Measurements from ENCODE around the gene CDH22. TPM values are rescaled to one million over a fixed set of nuclear protein-coding genes. Genes with fewer than 3 reads are reported as not detected.

CDH22 gene
- total and polyA plus RNA-seq, 2 experiments from 2014 or later: 0.08 to 0.10 TPM

DNA sequence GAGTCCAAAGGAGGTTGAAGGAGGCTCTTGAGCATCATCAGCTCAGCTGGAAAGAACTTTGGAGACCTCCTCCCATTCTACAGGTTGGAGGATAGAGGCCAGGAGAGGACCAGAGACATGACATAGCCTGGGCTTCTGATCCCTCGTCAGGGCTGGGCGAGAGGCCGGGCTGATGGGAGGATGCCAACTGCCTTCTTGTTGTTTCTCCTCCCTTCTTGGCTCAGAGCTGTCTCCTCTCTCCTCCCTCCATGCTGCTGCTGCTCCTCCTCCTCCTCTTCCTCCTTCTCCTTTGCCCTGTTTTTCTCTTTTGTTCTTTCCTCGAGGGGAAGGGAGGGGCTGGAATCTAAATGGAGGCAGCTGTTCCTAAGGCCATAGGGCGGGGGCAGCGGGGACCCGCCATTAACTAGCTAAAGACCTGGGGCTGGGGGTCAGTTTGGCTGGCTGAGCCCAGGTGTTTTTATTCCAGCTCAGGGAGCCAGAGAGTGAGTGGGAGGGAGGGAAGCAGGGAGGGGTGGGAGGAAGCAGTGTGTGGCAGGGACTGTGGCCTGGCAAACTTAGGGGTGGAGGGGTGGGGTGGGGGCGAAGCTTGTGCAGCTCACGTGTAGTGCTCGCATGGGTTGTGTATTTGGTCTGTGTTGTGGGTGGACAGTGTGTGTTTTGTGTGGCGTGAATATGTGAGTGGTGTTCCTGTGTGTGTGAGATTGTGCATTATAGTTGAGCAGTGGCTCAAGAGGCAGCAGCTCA is 105.4 kb downstream of the CDH22 start (continued):
- TF ChIP-seq, protein P1, sequence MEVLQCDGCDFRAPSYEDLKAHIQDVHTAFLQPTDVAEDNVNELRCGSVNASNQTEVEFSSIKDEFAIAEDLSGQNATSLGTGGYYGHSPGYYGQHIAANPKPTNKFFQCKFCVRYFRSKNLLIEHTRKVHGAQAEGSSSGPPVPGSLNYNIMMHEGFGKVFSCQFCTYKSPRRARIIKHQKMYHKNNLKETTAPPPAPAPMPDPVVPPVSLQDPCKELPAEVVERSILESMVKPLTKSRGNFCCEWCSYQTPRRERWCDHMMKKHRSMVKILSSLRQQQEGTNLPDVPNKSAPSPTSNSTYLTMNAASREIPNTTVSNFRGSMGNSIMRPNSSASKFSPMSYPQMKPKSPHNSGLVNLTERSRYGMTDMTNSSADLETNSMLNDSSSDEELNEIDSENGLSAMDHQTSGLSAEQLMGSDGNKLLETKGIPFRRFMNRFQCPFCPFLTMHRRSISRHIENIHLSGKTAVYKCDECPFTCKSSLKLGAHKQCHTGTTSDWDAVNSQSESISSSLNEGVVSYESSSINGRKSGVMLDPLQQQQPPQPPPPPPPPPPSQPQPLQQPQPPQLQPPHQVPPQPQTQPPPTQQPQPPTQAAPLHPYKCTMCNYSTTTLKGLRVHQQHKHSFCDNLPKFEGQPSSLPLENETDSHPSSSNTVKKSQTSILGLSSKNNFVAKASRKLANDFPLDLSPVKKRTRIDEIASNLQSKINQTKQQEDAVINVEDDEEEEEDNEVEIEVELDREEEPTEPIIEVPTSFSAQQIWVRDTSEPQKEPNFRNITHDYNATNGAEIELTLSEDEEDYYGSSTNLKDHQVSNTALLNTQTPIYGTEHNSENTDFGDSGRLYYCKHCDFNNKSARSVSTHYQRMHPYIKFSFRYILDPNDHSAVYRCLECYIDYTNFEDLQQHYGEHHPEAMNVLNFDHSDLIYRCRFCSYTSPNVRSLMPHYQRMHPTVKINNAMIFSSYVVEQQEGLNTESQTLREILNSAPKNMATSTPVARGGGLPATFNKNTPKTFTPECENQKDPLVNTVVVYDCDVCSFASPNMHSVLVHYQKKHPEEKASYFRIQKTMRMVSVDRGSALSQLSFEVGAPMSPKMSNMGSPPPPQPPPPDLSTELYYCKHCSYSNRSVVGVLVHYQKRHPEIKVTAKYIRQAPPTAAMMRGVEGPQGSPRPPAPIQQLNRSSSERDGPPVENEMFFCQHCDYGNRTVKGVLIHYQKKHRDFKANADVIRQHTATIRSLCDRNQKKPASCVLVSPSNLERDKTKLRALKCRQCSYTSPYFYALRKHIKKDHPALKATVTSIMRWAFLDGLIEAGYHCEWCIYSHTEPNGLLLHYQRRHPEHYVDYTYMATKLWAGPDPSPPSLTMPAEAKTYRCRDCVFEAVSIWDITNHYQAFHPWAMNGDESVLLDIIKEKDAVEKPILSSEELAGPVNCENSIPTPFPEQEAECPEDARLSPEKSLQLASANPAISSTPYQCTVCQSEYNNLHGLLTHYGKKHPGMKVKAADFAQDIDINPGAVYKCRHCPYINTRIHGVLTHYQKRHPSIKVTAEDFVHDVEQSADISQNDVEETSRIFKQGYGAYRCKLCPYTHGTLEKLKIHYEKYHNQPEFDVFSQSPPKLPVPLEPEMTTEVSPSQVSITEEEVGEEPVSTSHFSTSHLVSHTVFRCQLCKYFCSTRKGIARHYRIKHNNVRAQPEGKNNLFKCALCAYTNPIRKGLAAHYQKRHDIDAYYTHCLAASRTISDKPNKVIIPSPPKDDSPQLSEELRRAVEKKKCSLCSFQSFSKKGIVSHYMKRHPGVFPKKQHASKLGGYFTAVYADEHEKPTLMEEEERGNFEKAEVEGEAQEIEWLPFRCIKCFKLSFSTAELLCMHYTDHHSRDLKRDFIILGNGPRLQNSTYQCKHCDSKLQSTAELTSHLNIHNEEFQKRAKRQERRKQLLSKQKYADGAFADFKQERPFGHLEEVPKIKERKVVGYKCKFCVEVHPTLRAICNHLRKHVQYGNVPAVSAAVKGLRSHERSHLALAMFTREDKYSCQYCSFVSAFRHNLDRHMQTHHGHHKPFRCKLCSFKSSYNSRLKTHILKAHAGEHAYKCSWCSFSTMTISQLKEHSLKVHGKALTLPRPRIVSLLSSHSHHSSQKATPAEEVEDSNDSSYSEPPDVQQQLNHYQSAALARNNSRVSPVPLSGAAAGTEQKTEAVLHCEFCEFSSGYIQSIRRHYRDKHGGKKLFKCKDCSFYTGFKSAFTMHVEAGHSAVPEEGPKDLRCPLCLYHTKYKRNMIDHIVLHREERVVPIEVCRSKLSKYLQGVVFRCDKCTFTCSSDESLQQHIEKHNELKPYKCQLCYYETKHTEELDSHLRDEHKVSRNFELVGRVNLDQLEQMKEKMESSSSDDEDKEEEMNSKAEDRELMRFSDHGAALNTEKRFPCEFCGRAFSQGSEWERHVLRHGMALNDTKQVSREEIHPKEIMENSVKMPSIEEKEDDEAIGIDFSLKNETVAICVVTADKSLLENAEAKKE (CRISPR knock-in tag; IDR thresholded peaks at IDR 0.05): no peak
- TF ChIP-seq JUNB (IDR thresholded peaks at IDR 0.05; ENCODE audit: unreplicated experiment) (no peak), POLR2AphosphoS5 (IDR thresholded peaks at IDR 0.05; ENCODE audit: low read depth) (no peak), NANOG (IDR thresholded peaks at IDR 0.05; ENCODE audit: borderline replicate concordance) (no peak), ZNF331 (CRISPR knock-in tag; IDR thresholded peaks at IDR 0.05; ENCODE audit: low read depth) (no peak)
- TF ChIP-seq, protein P2, sequence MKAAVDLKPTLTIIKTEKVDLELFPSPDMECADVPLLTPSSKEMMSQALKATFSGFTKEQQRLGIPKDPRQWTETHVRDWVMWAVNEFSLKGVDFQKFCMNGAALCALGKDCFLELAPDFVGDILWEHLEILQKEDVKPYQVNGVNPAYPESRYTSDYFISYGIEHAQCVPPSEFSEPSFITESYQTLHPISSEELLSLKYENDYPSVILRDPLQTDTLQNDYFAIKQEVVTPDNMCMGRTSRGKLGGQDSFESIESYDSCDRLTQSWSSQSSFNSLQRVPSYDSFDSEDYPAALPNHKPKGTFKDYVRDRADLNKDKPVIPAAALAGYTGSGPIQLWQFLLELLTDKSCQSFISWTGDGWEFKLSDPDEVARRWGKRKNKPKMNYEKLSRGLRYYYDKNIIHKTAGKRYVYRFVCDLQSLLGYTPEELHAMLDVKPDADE (IDR thresholded peaks at IDR 0.05): no peak

All from GM23338 (cell line).